HG03175 (cell line): Measurements from ENCODE around the gene EXOC3L4.
"Not testable (repeated sequence)": the region's sequence is repeated elsewhere in the genome, so short reads cannot be mapped to it uniquely, and the experiment has no call there.

Source experiments
- ATAC-seq: cut with Tn5 transposase; IDR thresholded peaks from one replicate; pipeline ENCODE4 v1.9.1; 2021; ENCODE audit warnings: mild to moderate bottlenecking, moderate library complexity; ENCODE audit not compliant: unreplicated experiment

EXOC3L4 gene

GRCh38 chr14:103142721-103143302, 48.3 kb downstream of the EXOC3L4 start:
- no peak for ATAC-seq

GRCh38 chr14:103143506-103143905, 49.0 kb downstream of the EXOC3L4 start:
- ATAC-seq = no peak

GRCh38 chr14:103144085-103144484, 49.6 kb downstream of the EXOC3L4 start:
- no peak for ATAC-seq

GRCh38 chr14:103146141-103146709, 51.7 kb downstream of the EXOC3L4 start:
- ATAC-seq = no peak

GRCh38 chr14:103149351-103150237, 55.1 kb downstream of the EXOC3L4 start:
- no peak for ATAC-seq

- no peak for ATAC-seq
Observed at GRCh38 chr14:103151270-103151945, 56.9 kb downstream of the EXOC3L4 start.

GRCh38 chr14:103155010-103155409, 60.5 kb downstream of the EXOC3L4 start:
- ATAC-seq = no peak

GRCh38 chr14:103155416-103155815, 60.9 kb downstream of the EXOC3L4 start:
- not testable (repeated sequence) for ATAC-seq

- ATAC-seq = no peak
Observed at GRCh38 chr14:103155826-103156394, 61.4 kb downstream of the EXOC3L4 start.

GRCh38 chr14:103156651-103157378, 62.3 kb downstream of the EXOC3L4 start:
- no peak for ATAC-seq

GRCh38 chr14:103157969-103158368, 63.4 kb downstream of the EXOC3L4 start:
- ATAC-seq = no peak

- no peak for ATAC-seq
Observed at GRCh38 chr14:103158688-103159087, 64.2 kb downstream of the EXOC3L4 start.
